HL-60 (cell line): Measurements from ENCODE around the gene HOXC4.

Source experiments
- DNase-seq, 2 experiments: peaks; one replicate each; pipeline ENCODE4 v3.0.0-alpha.2; 2010 to 2020; ENCODE audit warnings: low read depth in 1 of 2, low spot score in 1 of 2
- H3K27ac ChIP-seq: fragments of 250-450 bp; sonication (Bioruptor Pico); replicated peaks from 2 replicates; pipeline ENCODE4 v1.5.1; 2020; ENCODE audit warnings: mild to moderate bottlenecking, moderate library complexity
- H3K27me3 ChIP-seq: fragments of 250-450 bp; sonication (Bioruptor Pico); 2 replicates; pipeline ENCODE4 v1.5.1; 2021; ENCODE audit warnings: mild to moderate bottlenecking, moderate library complexity; ENCODE audit not compliant: insufficient read depth, poor library complexity, severe bottlenecking
- H3K4me3 ChIP-seq: replicated peaks from 2 replicates; pipeline ENCODE4 v1.5.1; 2011; ENCODE audit warnings: mild to moderate bottlenecking, control low read depth, low read length; ENCODE audit not compliant: insufficient read depth
- CTCF ChIP-seq: IDR thresholded peaks from one replicate; pipeline ENCODE4 v1.5.1; 2011; ENCODE audit warnings: low read length, control low read depth, inconsistent platforms; ENCODE audit not compliant: insufficient read depth
- GABPA ChIP-seq: IDR thresholded peaks from 2 replicates; pipeline ENCODE4 v1.6.1; 2012; ENCODE audit warnings: low read depth
- POLR2AphosphoS5 ChIP-seq: IDR thresholded peaks from 2 replicates; pipeline ENCODE4 v1.6.1; 2012; ENCODE audit warnings: low read depth
- REST ChIP-seq: IDR thresholded peaks from 2 replicates; pipeline ENCODE4 v1.6.1; 2012; ENCODE audit warnings: low read depth; ENCODE audit not compliant: insufficient replicate concordance
- SPI1 ChIP-seq: IDR thresholded peaks from 2 replicates; pipeline ENCODE4 v1.6.1; 2012; ENCODE audit warnings: low read depth, mild to moderate bottlenecking, borderline replicate concordance
- long read RNA-seq: library from polyadenylated mRNA; unstranded; transcript quantifications from one replicate; pipeline ENCODE4 v2.0.0, GENCODE V29; 2020

HOXC4 gene
- long read RNA-seq: 0 reads

GRCh38 chr12:54053751-54054741 is at the start of gene HOXC4:
Gene HOXC4 (plus strand): TSS chr12:54053835. CDS start chr12:54053923, 88 bp downstream.
- Histone ChIP-seq H3K4me3 (no peak within 1 kb of the TSS), H3K27ac (no peak within 1 kb of the TSS), H3K27me3 (peaks cover 57% of the 10 kb centered on the region)
- no peak for DNase-seq
- no peak for TF ChIP-seq REST
- no peak for TF ChIP-seq SPI1
- no peak for TF ChIP-seq POLR2AphosphoS5
- TF ChIP-seq GABPA: no peak
- no peak for TF ChIP-seq CTCF

- Histone ChIP-seq H3K27me3 (peaks cover 87% of the 10 kb centered on the region), H3K4me3 (no peak overlapping the region), H3K27ac (no peak overlapping the region)
- TF ChIP-seq CTCF: no peak
- no peak for TF ChIP-seq GABPA
- TF ChIP-seq REST: no peak
- no peak for TF ChIP-seq SPI1
- no peak for TF ChIP-seq POLR2AphosphoS5
- no peak for DNase-seq
Measured at GRCh38 chr12:54004063-54004840, 49.4 kb upstream of the HOXC4 start.

GRCh38 chr12:54004841-54005530 is 48.6 kb upstream of the HOXC4 start:
- DNase-seq: no peak
- no peak overlapping the region for H3K27ac ChIP-seq
- H3K4me3 ChIP-seq: no peak overlapping the region
- H3K27me3 ChIP-seq: peaks cover 89% of the 10 kb centered on the region
- TF ChIP-seq REST (no peak), POLR2AphosphoS5 (no peak), CTCF (no peak), SPI1 (no peak), GABPA (no peak)
